ENCODE data around the gene PURB. TPM values are rescaled to one million over a fixed set of nuclear protein-coding genes. Genes with fewer than 3 reads are reported as not detected.
"Not testable (repeated sequence)": the region's sequence is repeated elsewhere in the genome, so short reads cannot be mapped to it uniquely, and the experiment has no call there.

PURB gene
- total RNA-seq, 1 donor from 2014 or later: 13.1 TPM

GRCh38 chr7:44845451-44845850, 39.9 kb downstream of the PURB start:
- H3K27ac ChIP-seq (replicated peaks): peak overlapping the region; percentile 38
- H3K4me1 ChIP-seq: peaks cover 74% of the 10 kb centered on the region
- no peak for TF ChIP-seq CTCF (IDR thresholded peaks at IDR 0.05; ENCODE audit: borderline replicate concordance)
- peak overlapping the region; percentile 76 for H3K4me3 ChIP-seq
- intact Hi-C loops (cut with micrococcal nuclease): loop anchor here (10.0 kb wide), 1 partner anchor 261 kb away; the partner anchor contains the start of gene TMED4
- H3K27me3 ChIP-seq (ENCODE audit: low read depth): no peaks in the 10 kb centered on the region
- H3K9me3 ChIP-seq (replicated peaks): no peaks in the 10 kb centered on the region
- peaks cover 29% of the 10 kb centered on the region for H3K36me3 ChIP-seq
- DNase-seq: no peak

DNA sequence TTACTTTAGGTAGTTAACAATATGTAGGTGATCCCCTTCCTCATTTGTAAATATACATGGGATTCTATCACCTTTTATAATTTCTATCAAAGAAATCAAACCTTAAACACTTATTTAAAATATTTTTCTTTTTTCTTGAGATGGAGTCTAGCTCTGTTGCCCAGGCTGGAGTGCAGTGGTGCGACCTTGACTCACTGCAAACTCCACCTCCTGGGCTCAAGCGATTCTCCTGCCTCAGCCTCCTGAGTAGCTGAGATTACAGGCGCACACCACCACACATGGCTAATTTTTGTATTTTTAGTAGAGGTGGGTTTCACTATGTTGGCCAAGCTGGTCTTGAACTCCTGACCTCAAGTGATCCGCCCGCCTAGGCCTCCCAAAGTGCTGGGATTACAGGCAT, 41.9 kb downstream of the PURB start:
- H3K27me3 ChIP-seq (ENCODE audit: low read depth); H3K9me3 ChIP-seq (replicated peaks); DNase-seq; H3K4me3 ChIP-seq: not testable (repeated sequence)
- Histone ChIP-seq H3K36me3 (peaks cover 49% of the 10 kb centered on the region), H3K27ac (replicated peaks) (peak overlapping the region; percentile 61), H3K4me1 (peaks cover 66% of the 10 kb centered on the region)
- intact Hi-C loops (cut with micrococcal nuclease): loop anchor here (10.0 kb wide), 1 partner anchor 259 kb away; the partner anchor contains the start of gene TMED4

GRCh38 chr7:44842675-44843074, 42.7 kb downstream of the PURB start:
- Histone ChIP-seq H3K36me3 (peaks cover 53% of the 10 kb centered on the region), H3K4me1 (peaks cover 63% of the 10 kb centered on the region), H3K27ac (replicated peaks) (peak overlapping the region; percentile 61)
- intact Hi-C loops (cut with micrococcal nuclease): loop anchor here (10.0 kb wide), 1 partner anchor 258 kb away; the partner anchor contains the start of gene TMED4
- H3K27me3 ChIP-seq (ENCODE audit: low read depth); H3K4me3 ChIP-seq; H3K9me3 ChIP-seq (replicated peaks): not testable (repeated sequence)
- peak; percentile 28 for DNase-seq

DNA sequence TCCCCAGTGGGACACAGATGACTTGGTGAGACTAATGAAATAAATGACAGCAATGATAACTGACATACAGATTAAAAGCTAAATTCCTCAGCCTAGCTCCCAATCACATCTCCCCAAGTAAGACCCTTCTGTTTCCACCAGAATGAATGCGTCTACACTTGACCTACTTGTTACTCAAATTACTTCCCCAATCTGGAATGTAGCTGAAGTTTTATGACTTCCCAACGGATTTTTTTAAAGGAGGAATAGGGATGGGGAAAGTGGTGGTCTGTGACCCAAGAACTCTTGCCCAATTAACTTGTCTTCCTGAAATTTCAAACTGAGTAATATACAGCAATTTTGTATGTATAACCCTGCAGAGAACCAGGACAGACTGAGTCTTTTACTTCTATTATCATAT, 46.6 kb downstream of the PURB start:
- peaks cover 26% of the 10 kb centered on the region for H3K4me1 ChIP-seq
- no peak for TF ChIP-seq CTCF (IDR thresholded peaks at IDR 0.05; ENCODE audit: borderline replicate concordance)
- no peak for DNase-seq
- H3K36me3 ChIP-seq: peaks cover 87% of the 10 kb centered on the region
- H3K9me3 ChIP-seq (replicated peaks): no peaks in the 10 kb centered on the region
- no peaks in the 10 kb centered on the region for H3K27me3 ChIP-seq (ENCODE audit: low read depth)
- H3K27ac ChIP-seq (replicated peaks): no peak overlapping the region
- H3K4me3 ChIP-seq: no peak overlapping the region
- intact Hi-C loops (cut with micrococcal nuclease): no loop called here

DNA sequence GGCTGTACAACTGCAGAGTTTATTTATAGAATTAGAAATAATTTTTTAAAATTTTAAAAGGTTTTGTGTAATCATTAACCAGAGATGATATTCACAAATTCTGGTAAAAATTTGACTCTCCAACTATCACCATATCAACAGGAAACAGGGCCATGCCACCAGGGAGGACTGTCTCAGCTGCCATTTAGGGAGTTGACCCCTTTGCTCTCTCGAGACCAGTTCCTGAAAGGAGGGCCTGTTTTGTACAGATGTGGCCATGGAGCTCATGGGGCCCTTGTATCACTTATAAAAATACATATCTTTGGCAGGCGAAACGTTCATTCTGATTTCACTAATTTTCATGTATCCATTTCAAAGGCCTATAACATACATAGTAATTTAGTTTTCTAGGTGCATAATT, 57.8 kb downstream of the PURB start:
- Histone ChIP-seq H3K36me3 (peaks cover 67% of the 10 kb centered on the region), H3K4me3 (no peak overlapping the region), H3K27me3 (ENCODE audit: low read depth) (no peaks in the 10 kb centered on the region), H3K27ac (replicated peaks) (peak overlapping the region; percentile 13), H3K4me1 (peaks cover 19% of the 10 kb centered on the region), H3K9me3 (replicated peaks) (no peaks in the 10 kb centered on the region)
- TF ChIP-seq CTCF (IDR thresholded peaks at IDR 0.05; ENCODE audit: borderline replicate concordance): no peak
- DNase-seq: no peak
- intact Hi-C loops (cut with micrococcal nuclease): no loop called here

Other genes with a start within 250 kb of the PURB start
- gene ZMIZ2, start 136.7 kb downstream of the PURB start, total RNA-seq: 62.7 TPM
- 470 TPM for gene PPIA, start 88.8 kb downstream of the PURB start, total RNA-seq
- gene H2AZ2, start 37.4 kb downstream of the PURB start, total RNA-seq: 265 TPM
- gene MYO1G, start 93.5 kb upstream of the PURB start, total RNA-seq: 0.77 TPM
- 24.5 TPM for gene CCM2, start 114.7 kb upstream of the PURB start, total RNA-seq
- gene NACAD, start 203.4 kb upstream of the PURB start, total RNA-seq: 3.8 TPM
- gene TBRG4, start 226.2 kb upstream of the PURB start, total RNA-seq: 79.3 TPM

Data from left ventricle myocardium inferior (tissue), 1 donor.